ENCODE measurements around the gene LGI4.

DNA sequence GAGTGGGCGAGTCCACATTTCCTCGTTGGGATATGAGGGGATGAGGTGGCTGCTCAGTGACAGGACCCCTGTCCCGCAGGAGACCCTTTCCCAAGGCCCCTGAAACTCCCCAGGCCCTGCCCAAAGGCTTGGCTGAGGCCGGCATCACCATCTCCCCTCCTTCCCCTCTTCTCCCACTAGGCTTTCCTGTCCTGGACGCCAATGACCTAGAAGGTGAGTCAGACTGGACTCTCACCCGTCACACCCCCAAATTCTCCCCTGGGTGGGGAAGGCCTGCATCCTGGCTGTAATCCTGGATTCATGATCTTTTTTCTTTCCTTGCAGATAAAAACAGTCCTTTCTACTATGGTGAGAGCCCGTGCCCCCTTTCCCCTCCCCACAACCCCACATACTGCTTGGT, 14.0 kb downstream of the LGI4 start:
- TF ChIP-seq, protein P1, sequence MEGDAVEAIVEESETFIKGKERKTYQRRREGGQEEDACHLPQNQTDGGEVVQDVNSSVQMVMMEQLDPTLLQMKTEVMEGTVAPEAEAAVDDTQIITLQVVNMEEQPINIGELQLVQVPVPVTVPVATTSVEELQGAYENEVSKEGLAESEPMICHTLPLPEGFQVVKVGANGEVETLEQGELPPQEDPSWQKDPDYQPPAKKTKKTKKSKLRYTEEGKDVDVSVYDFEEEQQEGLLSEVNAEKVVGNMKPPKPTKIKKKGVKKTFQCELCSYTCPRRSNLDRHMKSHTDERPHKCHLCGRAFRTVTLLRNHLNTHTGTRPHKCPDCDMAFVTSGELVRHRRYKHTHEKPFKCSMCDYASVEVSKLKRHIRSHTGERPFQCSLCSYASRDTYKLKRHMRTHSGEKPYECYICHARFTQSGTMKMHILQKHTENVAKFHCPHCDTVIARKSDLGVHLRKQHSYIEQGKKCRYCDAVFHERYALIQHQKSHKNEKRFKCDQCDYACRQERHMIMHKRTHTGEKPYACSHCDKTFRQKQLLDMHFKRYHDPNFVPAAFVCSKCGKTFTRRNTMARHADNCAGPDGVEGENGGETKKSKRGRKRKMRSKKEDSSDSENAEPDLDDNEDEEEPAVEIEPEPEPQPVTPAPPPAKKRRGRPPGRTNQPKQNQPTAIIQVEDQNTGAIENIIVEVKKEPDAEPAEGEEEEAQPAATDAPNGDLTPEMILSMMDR (conservative IDR thresholded peaks at IDR 0.05 in 1 of 2, IDR thresholded peaks at IDR 0.05 in 1 of 2; ENCODE audit: low read depth in 1 of 2, low read length in 2 of 2) = no peak
- no peak for TF ChIP-seq EZH2 (IDR thresholded peaks at IDR 0.05; ENCODE audit: low read length, missing control alignments)
